Thyroid gland (tissue), 4 donors: ENCODE measurements around the gene COL8A2. TPM values are rescaled to one million over a fixed set of nuclear protein-coding genes. Genes with fewer than 3 reads are reported as not detected.
A peak's percentile ranks its signal among the peaks of the same experiment; 100 is the strongest.

Source experiments
- DNase-seq, 2 donors: peaks; one replicate each; pipeline ENCODE4 v3.0.0-alpha.2; 2019
- H3K27ac ChIP-seq, 3 donors: fragments of 200-600 bp; sonication (generic); 1 replicate in 2 of 3; 2 replicates in 1 of 3; pipeline ENCODE4 v1.5.1; 2016 to 2019; ENCODE audit warnings: mild to moderate bottlenecking in 1 of 3, moderate library complexity in 1 of 3
- H3K27me3 ChIP-seq: fragments of 200-600 bp; sonication (generic); one replicate; pipeline ENCODE4 v1.5.1; 2019
- H3K36me3 ChIP-seq, 2 donors: fragments of 200-600 bp; sonication (generic); one replicate each; pipeline ENCODE4 v1.5.1; 2016 to 2019
- H3K4me1 ChIP-seq, 2 donors: fragments of 200-600 bp; sonication (generic); one replicate each; pipeline ENCODE4 v1.5.1; 2017 to 2019
- H3K4me3 ChIP-seq, 3 donors: fragments of 200-600 bp; sonication (generic); replicated peaks in 1 of 3; 1 replicate in 2 of 3; 2 replicates in 1 of 3; pipeline ENCODE4 v1.5.1; 2016; ENCODE audit warnings: mild to moderate bottlenecking in 1 of 3
- H3K9me3 ChIP-seq: fragments of 200-600 bp; sonication (generic); one replicate; pipeline ENCODE4 v1.5.1; 2017
- CTCF ChIP-seq, 6 experiments: fragments of 200-600 bp in 3 of 6; fragments of 450-650 bp in 3 of 6; sonication (generic) in 3 of 6; IDR thresholded peaks; one replicate each; pipeline ENCODE4 v1.5.1; 2016 to 2019; ENCODE audit warnings: antibody characterized with exemption in 6 of 6, mild to moderate bottlenecking in 2 of 6, inconsistent platforms in 1 of 6, moderate library complexity in 1 of 6
- POLR2A ChIP-seq, 2 donors: fragments of 450-650 bp; IDR thresholded peaks; one replicate each; pipeline ENCODE4 v1.6.1; 2017; ENCODE audit warnings: antibody characterized with exemption in 2 of 2, mild to moderate bottlenecking in 2 of 2, moderate library complexity in 1 of 2
- WGBS, 2 donors: methylation state at CpG; one replicate each; pipeline ENCODE4 v1.1.5; 2017; 5-methylcytosine and 5-hydroxymethylcytosine counted together
- intact Hi-C: fragments of 100-400 bp; cut with DNase I; formaldehyde crosslinking; loops from one replicate; pipeline ENCODE4 v1.15.1; 2023
- total RNA-seq, 4 donors: library from RNA; depleted of rRNA; stranded (reverse); fragments of >200 nt; gene quantifications; one replicate each; pipeline ENCODE4 v1.2.3, GENCODE V29; 2016

COL8A2 gene
- total RNA-seq, 4 donors from 2014 or later = 5.7 to 13.7 (median 10.1) TPM

GRCh38 chr1:36144413-36144812 lies 19.4 kb upstream of the COL8A2 start:
- Histone ChIP-seq H3K4me1 (peaks cover 43 to 66% of the 10 kb centered on the region in 2 donors), H3K27ac (peak overlapping the region; percentile 86 to 96 (median 93)), H3K27me3 (no peaks in the 10 kb centered on the region), H3K9me3 (no peaks in the 10 kb centered on the region), H3K36me3 (no peaks in the 10 kb centered on the region), H3K4me3 (no peak overlapping the region)
- 84 to 97% methylated on average over 2 of the region's 2 CpGs for WGBS, 2 donors
- DNase-seq = no peak
- TF ChIP-seq POLR2A (IDR thresholded peaks at IDR 0.05) = no peak
- no peak for TF ChIP-seq CTCF (IDR thresholded peaks at IDR 0.05)
- intact Hi-C loops = no loop called here

DNA sequence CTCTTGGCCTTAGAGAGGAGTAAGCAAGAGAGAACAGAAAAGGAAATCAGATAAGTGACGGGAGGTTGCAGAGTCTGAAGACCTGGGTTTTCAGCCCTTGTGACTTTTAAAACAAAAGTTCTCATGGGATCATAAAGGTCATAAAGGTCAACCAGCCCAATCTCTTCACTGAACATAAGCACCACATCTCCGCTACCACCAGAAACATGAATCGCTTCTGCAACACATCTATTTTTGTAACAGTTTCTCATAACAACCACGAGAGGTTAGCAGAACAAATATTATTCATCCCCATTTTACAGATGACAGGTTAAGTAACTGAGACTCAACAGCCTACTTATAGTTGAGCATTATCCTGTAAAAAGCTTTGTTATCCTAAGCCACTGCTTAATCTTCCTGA lies 18.4 kb upstream of the COL8A2 start:
- 87 to 91% methylated on average over 4 of the region's 4 CpGs for WGBS, 2 donors
- TF ChIP-seq POLR2A (IDR thresholded peaks at IDR 0.05) (no peak), CTCF (IDR thresholded peaks at IDR 0.05) (no peak)
- DNase-seq = no peak
- Histone ChIP-seq H3K27me3 (no peaks in the 10 kb centered on the region), H3K4me3 (no peak overlapping the region), H3K4me1 (peaks cover 39 to 64% of the 10 kb centered on the region in 2 donors), H3K27ac (peak overlapping the region; percentile 86 to 96 (median 93)), H3K36me3 (peaks cover 0 to 5% of the 10 kb centered on the region in 2 donors), H3K9me3 (no peaks in the 10 kb centered on the region)
- intact Hi-C loops = no loop called here

GRCh38 chr1:36142121-36142520 lies 17.1 kb upstream of the COL8A2 start:
- H3K4me3 ChIP-seq = no peak overlapping the region
- DNase-seq = peak; percentile 47 to 49
- peaks cover 30 to 52% of the 10 kb centered on the region in 2 donors for H3K4me1 ChIP-seq
- WGBS, 2 donors = 6 to 9% methylated on average over 1 of the region's 1 CpG
- TF ChIP-seq CTCF (IDR thresholded peaks at IDR 0.05) (no peak), POLR2A (IDR thresholded peaks at IDR 0.05) (peak in 1 of 2 donors; percentile 34)
- H3K27ac ChIP-seq = peak overlapping the region; percentile 86 to 96 (median 93)
- H3K36me3 ChIP-seq = peaks cover 11 to 16% of the 10 kb centered on the region in 2 donors
- intact Hi-C loops = no loop called here
- H3K9me3 ChIP-seq = no peaks in the 10 kb centered on the region
- H3K27me3 ChIP-seq = no peaks in the 10 kb centered on the region

GRCh38 chr1:36139521-36139920 lies 14.5 kb upstream of the COL8A2 start:
- 85 to 92% methylated on average over 5 of the region's 5 CpGs for WGBS, 2 donors
- Histone ChIP-seq H3K27me3 (no peaks in the 10 kb centered on the region), H3K4me1 (peaks cover 40 to 69% of the 10 kb centered on the region in 2 donors), H3K36me3 (peaks cover 13 to 16% of the 10 kb centered on the region in 2 donors), H3K4me3 (no peak overlapping the region), H3K27ac (peak overlapping the region; percentile 85 to 93 (median 86)), H3K9me3 (no peaks in the 10 kb centered on the region)
- intact Hi-C loops = loop anchor here (5.0 kb wide), 1 partner anchor 42 kb away; no protein-coding TSS in a partner anchor
- no peak for DNase-seq
- TF ChIP-seq POLR2A (IDR thresholded peaks at IDR 0.05) (no peak), CTCF (IDR thresholded peaks at IDR 0.05) (no peak)

DNA sequence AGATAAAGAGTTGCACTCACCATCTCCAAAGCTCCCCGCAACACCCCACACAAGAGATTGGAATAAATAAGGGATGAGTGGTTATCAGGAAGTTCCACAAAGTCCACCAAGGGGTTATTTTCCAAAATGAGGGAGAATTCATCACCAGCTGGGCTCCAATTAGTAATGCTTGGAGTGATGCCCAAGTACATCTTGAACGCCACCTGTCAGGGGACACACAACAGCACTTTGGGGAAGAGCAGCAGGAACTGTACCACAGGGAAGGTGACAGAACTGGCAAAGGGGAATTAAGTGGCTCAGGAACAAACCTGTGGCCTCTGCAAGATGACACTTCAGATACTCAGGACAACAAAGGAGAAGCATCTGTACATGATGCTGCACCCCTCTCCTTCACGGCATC lies 12.8 kb upstream of the COL8A2 start:
- H3K9me3 ChIP-seq = no peaks in the 10 kb centered on the region
- intact Hi-C loops = loop anchor here (5.0 kb wide), 1 partner anchor 40 kb away; no protein-coding TSS in a partner anchor
- H3K27me3 ChIP-seq = no peaks in the 10 kb centered on the region
- no peak for DNase-seq
- TF ChIP-seq CTCF (IDR thresholded peaks at IDR 0.05) (no peak), POLR2A (IDR thresholded peaks at IDR 0.05) (no peak)
- H3K36me3 ChIP-seq = peaks cover 13 to 16% of the 10 kb centered on the region in 2 donors
- no peak overlapping the region for H3K4me3 ChIP-seq
- peaks cover 29 to 57% of the 10 kb centered on the region in 2 donors for H3K4me1 ChIP-seq
- H3K27ac ChIP-seq = peak overlapping the region in 2 of 3 donors; percentile 8 to 67
- WGBS, 2 donors = 92% methylated on average over 3 of the region's 3 CpGs
